Renal cortex interstitium (tissue), 11 donors: Measurements from ENCODE around the gene PYGO2. TPM values are rescaled to one million over a fixed set of nuclear protein-coding genes. Genes with fewer than 3 reads are reported as not detected.

Source experiments
- DNase-seq, 11 donors: peaks; one replicate each; pipeline ENCODE4 v3.0.0-alpha.2; 2013; ENCODE audit warnings: low read depth in 9 of 11, low spot score in 4 of 11; ENCODE audit errors: extremely low read depth in 1 of 11
- polyA plus RNA-seq, 3 donors: library from polyadenylated mRNA; unstranded; fragments of 120-200 nt; gene quantifications; one replicate each; pipeline ENCODE4 v1.2.1, GENCODE V29; 2013; ENCODE audit not compliant: insufficient read length in 3 of 3

Gene PYGO2
- polyA plus RNA-seq, 3 donors, result 41.5 to 48.0 (median 43.6) TPM

DNA sequence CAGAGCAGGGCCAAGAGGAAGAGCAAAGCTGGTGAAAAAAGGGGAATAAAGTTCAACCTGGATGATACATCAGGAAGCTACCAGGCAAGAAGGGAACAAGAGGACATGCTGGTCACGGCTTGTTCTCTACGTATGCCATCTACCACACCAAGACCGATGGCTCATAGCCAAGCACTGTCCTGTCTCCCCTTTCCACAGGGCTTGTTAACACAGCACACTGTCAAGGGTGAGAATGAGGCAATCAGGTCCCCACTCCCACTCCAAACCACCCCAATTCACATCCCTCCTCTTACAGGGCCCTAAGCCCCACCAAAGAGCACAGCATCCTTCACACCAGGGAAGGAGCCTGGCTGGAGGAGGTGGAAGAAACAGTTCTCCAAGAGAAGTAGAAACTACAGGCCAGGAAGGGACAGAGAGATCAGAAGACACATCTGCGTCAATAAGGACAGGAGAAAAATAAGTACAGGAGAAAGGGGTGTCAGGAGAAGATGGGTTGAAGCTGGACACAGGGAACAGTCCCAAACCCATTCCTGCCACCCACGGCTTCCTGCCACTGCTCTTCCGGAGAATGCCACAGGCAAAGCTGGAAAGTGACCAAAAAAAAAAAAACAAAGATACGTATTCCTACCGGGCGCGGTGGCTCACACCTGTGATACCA is 9.9 kb upstream of the PYGO2 start:
- no peak for DNase-seq

DNA sequence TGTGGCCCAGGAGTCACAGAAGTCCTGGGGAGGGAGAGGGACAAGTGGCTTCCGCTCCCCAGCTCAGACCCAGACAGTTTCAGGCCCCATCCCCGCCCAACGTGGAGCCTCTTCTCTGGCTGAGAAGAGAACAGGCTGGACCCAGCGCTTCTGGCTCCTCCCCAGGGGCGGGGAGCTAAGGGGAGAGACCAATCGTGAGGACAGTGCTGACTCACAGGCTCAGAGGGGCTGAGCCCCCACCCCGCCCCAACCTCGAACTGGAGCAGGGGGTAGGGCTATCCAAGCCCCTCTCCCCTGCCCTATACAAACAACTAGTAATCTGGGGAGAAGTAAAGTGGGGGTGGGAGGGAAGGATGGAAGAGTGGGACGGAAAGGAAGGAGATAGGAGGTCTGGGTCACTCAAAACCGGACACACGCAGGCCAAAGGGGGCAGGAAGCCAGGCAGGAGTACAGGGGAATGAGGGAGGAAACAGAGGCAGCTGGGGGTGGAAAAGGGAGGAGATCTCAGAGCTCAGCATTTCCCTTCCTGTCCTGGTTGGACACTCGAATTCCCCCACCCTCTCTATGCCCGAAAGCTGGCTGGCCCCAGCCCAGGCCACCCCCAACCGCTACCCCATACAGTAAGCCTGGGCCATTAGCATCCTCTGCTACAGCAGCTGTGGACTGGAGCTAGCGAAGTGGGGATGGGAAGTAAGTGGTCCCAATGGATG is 9.2 kb upstream of the PYGO2 start, which contains the start of gene SHC1:
Gene SHC1, minus strand, starts transcription at position 117 of the 710 bp plus-strand sequence. CDS start 221 bp downstream, outside the sequence.
- DNase-seq, result peak in 10 of 11 donors; percentile 67 to 88 (median 81)

DNA sequence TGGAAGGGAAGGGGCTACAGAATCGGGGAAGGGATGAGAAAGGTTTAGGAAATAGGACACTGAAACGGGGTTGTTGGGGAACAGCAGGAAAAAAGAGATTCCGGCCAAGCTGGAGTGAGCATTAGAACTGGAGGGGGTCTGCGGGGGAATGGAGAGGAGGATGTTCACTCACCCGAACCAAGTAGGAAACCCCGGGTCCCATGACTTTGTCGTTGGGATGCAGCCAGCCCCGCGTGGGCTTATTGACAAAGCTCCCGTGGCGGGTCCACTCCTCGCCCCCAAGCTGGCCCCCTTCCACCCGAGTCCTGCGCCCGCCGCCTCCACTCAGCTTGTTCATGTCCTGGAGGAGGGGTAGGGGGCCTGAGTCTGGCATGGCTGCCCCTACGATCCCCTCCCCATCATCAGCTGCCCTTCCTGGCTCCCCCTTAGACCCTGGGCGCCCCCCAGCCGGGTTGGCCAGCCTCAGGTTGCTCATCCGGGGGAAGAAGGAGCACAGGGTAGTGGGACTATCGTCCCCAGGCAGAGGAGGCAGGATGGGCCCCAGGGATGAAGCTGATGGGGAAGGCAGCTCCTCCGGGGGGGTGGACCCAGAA is 8.4 kb upstream of the PYGO2 start:
- DNase-seq, result no peak

DNA sequence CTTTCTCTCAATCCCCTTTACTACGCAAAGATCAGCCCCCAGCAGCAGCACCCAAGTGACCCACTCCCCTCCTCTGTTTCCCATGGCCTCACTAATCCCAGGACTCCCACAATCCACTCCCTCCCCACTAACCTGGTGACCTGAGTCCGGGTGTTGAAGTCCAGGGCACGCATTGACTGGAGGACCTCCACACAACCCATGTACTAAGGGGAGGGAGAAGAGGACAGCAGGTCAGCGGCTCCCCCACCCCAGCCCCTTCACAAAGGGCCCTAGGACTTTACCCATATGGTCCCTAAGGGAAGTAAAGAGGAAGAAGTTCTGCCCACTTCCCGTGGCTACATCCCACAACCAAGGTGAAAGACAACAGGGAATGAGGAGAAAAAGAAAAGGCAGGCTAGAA is 7.7 kb upstream of the PYGO2 start:
- no peak for DNase-seq

DNA sequence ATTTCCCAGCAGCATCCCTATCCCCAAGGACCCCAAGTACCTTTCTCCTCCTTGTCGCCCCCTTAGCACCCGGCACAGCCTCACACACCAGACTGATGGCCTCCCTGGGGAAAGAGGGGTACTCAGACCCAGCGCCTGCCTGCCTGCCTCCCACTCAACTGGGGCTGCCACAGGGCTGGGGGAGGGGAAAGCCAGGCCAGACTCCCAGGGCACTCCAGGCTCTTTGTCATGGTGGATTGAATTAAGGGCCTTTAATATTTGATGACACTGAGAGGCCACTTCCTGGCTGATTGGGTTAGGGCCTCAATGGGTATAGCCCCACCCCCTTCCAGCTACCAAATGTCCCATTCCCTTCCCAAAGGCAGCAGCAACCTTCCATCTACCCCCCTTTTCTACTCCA is 7.1 kb upstream of the PYGO2 start:
- no peak for DNase-seq

DNA sequence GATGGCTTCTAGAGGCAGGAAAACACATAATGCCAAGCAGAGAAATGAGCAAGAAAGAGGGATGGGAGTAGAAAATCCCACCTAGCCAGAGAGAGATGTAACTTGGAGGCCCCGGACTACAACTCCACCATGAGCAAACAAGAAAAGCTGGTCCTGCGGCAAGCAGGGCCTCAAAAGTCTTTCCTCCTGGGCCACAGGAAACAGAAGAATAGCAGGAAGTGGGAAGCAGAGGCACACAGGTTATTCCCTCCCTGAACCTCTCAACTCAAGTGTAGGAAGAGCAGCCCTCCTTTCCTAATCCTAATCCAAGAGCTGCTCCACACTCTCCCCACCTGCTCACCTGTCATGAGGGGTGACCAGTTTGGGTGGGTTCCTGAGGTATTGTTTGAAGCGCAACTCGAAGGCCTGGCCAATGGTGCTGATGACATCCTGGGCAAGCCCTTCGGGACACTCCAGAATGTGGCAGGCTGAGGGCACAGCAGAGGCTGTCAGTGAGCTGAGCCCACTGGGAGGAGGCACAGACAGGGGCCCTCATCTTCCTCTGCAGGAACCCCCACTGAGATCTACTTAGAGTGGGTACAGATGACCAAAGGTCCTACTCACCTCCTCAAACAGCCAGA is 5.9 kb upstream of the PYGO2 start:
- DNase-seq, result no peak

DNA sequence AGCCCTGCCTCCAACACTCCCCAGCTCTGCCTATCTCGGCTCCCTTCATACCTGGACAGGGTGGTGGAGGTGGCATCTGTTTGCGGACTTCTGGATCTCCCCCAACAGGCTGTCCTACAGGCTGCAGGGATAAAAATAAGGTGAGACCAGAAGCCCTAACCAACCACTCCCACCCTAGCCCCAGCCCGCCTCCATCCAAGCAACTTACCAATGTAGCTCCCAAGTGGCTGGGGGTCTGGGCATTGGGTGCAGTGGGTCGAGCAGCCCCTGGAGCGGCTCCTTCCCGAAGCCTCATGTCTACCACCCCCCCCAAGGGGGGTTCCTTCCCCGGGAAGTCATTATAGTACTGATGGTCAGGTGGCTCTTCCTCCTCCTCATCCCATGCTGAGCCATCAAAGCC is 4.5 kb upstream of the PYGO2 start:
- no peak for DNase-seq

DNA sequence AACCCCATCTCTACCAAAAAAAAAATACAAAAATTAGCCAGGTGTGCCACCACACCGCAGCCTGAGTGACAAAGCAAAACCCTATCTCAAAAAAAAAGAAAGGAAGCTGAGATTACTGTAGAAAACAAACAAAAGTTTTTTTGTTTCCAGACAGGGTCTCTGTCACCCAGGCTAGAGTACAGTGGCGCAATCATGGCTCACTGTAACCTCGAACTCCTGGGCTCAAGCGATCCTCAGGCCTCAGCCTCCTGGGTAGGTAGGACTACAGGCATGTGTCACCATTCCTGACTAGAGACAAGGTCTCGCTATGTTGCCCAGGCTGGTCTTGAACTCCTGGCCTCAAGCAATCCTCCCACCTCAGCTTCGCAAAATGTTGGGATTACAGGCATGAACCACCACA is 2.8 kb upstream of the PYGO2 start:
- DNase-seq, result no peak

DNA sequence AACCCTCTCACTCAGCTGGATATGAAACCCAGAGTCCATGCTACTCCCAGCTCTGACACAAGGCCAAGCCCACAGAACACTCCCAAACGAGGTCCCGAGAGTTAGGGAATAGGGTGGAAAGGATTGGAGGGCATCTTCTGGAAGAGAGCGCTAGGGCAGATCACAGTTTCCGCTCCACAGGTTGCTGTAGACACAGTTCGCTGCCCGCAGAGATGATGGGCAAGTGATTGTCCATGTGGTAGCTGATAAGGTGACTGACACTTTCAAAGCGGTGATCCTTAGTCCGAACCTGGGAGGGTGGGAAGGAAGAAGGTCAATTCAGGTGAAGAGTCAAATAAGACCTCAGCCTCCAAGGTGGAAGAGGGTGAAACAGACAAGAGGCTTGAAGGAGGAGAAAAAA is 2.1 kb upstream of the PYGO2 start:
- no peak for DNase-seq

DNA sequence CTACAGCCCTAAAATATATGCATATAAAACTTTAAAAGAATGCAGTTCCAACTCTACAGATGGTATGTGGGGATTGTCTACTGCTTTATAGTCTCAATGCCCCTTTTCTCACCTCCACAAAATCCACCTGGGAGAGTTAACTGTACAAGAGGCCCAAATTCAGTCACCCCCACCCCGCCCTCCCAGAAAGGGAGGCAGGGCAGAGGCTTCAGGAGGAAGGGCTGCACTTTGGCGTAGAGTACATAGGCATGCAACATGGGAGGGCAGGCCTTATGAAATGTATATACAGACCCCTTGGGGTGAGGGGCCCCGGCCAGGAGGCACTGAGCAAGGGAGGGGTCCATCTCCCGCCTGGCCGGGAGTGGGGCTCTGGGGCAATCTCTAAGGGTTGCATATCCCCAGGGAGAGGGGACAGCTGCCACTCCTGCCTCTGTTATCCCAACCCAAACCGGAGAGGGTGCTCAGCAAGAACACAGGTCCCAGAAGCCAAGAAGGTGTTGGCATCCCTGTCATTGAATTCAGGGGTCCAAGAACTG is 1.3 kb upstream of the PYGO2 start:
- DNase-seq, result no peak

DNA sequence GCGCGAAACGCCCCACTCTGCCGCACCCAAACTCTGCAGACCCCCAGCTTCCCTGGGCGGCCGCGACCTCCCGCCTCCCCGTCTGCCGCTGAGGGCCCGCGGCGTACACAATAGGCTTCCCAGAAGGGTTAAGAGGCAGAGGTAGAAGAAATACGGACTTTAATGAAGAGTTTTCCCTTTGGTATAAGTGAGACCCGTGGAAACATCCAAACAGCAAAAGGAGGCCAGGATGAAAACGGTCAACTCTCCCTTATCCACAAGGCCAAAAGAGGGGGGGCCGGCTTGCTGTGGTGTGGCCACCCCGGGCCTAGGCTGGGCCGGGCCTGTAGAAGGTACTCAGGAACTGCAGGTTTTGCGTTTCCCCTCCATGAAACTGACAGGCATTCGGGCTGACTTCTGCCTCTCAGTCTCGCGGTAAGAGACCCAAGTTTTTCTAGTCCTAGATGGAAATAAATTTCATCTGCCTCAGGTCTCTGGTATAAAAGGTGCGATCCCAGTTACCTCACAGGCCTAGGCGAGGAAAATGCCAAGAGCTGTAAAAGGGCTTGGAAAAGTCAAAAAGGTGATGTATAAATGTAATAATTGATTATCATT is 671 bp upstream of the PYGO2 start:
- no peak for DNase-seq

DNA sequence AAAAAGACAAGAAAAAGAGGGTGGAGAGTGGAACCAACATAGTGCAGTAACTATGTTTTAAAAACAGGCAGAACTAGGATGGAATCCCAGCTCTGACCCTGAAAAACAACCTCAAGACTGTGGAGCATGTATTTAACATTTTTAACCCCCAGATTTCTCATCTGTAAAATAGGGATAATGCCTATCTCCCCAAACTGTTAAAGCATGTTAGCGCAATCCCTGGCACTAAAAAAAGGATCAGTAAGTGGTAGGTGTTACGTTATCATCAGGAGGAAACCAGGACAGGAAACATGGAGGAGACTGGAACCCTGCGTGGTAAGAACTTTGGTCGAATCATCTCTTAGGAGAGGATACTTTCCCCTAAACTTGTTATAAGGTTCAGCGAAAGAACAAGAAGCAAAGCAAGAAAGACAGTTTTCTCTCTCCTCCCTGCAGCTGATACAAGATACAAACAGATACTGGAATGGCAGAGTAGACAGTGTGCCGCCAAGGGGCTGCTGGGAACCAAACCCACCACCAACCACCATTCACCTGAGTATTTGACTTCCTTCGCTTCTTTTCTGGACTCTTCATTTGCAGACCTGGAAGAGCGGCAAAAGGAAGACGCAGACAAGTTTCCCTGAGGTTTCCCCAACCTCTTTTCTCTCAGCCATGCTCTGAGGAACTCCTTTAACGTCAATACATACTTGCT is 991 bp downstream of the PYGO2 start:
- DNase-seq, result no peak

DNA sequence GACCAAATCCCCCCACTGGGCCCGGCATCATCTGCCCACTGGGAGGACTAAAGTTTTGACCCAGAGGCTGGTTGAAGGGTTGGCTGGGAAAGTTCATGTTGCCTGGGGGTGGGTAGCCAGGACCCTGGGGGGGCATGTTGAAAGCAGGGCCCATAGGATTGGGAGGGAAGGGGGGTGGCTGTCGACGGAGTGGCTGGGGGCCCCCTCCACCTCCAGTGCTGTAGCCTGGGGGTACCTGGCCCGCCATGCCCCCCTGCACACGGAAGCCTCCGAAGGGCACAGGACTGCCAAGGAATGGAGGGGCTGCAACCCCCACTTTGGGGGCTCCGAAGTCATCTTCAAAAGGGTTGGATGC is 2.2 kb downstream of the PYGO2 start:
- no peak for DNase-seq

DNA sequence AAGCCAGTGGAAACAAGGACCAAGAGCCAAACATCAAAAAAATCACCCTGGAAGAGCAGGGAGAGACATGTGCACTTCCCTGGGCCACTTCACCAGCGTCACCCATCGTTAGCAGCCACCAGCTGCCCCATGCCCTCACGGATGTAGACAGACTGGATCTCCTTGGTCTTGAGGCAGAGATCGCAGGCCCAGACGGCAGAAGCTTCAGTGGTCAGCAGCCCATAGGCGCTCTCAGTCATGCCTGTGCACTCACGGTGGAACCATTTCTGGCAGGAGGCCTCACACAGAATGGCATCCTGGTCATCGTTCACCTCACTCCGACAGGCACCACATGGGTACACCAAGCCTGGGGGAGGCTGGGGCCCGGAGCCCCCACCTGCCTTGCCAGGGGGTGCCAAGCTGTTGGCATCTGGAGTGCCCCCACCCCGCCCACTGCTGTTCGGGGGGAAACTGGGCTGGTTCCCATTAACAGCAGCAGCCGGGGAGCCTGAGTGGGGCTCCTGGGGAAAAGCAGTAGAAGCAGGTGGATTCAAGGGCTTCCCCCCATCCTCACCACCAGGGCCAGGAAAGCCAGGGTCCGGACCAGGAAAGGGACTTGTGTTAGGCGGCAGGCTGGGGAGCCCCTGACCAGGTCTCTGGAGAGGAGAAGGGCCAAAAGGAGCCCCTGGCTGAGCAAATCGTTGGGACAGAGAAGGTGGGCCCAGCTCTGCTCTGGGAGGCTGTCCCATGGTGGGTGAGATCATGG is 2.7 kb downstream of the PYGO2 start:
- no peak for DNase-seq

DNA sequence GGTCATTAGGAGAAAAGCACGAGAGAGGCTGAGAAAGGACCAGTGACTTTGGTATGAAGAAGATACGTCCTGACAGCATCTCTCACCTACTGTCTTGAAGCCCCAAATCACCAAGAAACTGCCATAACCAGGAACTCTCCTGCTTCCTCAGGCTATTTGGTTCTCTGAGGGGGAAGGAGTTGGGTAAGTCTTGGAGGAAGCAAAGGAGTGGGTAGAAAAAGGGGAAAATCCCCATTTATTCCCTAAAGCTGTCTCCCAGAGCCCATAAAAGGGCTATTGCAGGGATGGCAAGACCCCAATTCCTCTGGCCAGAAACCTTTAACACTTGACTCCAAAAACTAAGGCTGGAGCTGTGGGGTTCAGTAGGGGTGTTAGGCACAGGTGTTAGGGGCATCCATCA is 3.5 kb downstream of the PYGO2 start:
- DNase-seq, result no peak

DNA sequence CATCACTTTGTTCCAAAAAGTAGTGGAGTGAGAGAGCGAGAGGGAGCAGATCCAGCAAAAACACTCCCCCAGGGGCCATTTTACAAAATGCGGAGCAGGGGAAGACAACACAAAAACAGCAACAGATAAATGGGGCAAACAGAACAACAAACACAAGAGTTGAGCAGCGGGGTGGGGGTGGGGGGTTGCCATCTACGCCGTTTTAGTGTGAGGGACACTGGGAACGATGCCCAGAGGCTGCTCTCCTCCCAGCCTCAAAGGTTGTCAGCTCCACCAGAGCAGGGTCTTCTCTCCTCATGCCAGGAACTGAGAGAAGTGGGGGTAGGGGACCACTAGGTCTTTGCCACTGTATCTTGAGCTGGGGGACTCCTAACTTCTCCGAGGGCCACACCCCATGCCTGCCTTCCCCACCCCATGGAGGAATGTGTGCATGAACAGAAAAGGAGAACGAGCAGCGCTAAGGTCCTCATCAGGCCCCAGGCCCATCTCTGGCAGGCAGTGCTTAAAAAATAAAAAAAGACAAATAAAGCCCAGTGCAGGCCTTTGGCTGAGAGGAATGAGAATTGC is 4.4 kb downstream of the PYGO2 start:
- no peak for DNase-seq

DNA sequence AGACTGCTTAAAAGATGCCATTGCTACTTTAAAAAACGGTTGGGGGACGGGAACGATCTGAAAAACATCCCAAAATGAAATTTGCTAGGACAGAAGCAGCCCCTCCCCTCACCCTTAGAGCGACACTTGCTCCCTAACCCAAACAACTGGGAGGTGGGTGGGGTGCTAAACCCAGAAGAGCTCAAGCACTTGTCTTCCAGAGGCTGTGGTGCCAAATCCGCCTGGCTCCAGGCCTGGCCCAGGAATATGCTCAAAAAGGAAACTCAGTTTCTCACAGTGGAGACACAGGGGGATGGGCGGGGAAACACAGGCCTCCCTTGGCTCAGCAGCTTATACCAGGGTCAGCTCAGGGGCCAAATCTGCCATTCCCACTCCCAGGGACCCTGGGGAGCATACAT is 5.0 kb downstream of the PYGO2 start:
- no peak for DNase-seq
